ENCODE results near the gene EIF2A.

Gene EIF2A

GRCh38 chr3:150623945-150624344 lies 77.4 kb downstream of the EIF2A start:
- no peak overlapping the region for H3K4me3 ChIP-seq (ENCODE audit: low read length)
- TF ChIP-seq CTCF (conservative IDR thresholded peaks at IDR 0.05; ENCODE audit: low read length), result no peak
- no peak for DNase-seq (ENCODE audit: low read depth)

- no peak for TF ChIP-seq CTCF (conservative IDR thresholded peaks at IDR 0.05; ENCODE audit: low read length)
- no peak overlapping the region for H3K4me3 ChIP-seq (ENCODE audit: low read length)
- no peak for DNase-seq (ENCODE audit: low read depth)
Measured at GRCh38 chr3:150626148-150626930, 79.8 kb downstream of the EIF2A start.

GRCh38 chr3:150627557-150627956 lies 81.0 kb downstream of the EIF2A start:
- no peak for DNase-seq (ENCODE audit: low read depth)
- H3K4me3 ChIP-seq (ENCODE audit: low read length), result no peak overlapping the region
- no peak for TF ChIP-seq CTCF (conservative IDR thresholded peaks at IDR 0.05; ENCODE audit: low read length)

GRCh38 chr3:150631515-150632221 lies 85.1 kb downstream of the EIF2A start:
- no peak for DNase-seq (ENCODE audit: low read depth)
- no peak overlapping the region for H3K4me3 ChIP-seq (ENCODE audit: low read length)
- TF ChIP-seq CTCF (conservative IDR thresholded peaks at IDR 0.05; ENCODE audit: low read length), result no peak

GRCh38 chr3:150635076-150635475 lies 88.5 kb downstream of the EIF2A start:
- no peak for TF ChIP-seq CTCF (conservative IDR thresholded peaks at IDR 0.05; ENCODE audit: low read length)
- no peak for DNase-seq (ENCODE audit: low read depth)
- no peak overlapping the region for H3K4me3 ChIP-seq (ENCODE audit: low read length)

GRCh38 chr3:150635526-150635925 lies 88.9 kb downstream of the EIF2A start:
- no peak for TF ChIP-seq CTCF (conservative IDR thresholded peaks at IDR 0.05; ENCODE audit: low read length)
- no peak overlapping the region for H3K4me3 ChIP-seq (ENCODE audit: low read length)
- no peak for DNase-seq (ENCODE audit: low read depth)

Data from AG10803 (cell line).